Stimulated activated CD8-positive, alpha-beta memory T cell treated with anti-CD3 and anti-CD28 coated beads, Interleukin-7, amount 100 ng/mL, for 48 hours (primary cell): ENCODE measurements around the gene PDE4D.
"Not testable (repeated sequence)": the region's sequence is repeated elsewhere in the genome, so short reads cannot be mapped to it uniquely, and the experiment has no call there.

Source experiments
- DNase-seq, 2 donors: peaks; one replicate each; pipeline ENCODE4 v3.0.0-alpha.2; 2020; ENCODE audit warnings: low read depth in 1 of 2; ENCODE audit errors: extremely low read depth in 1 of 2

Gene PDE4D

DNA sequence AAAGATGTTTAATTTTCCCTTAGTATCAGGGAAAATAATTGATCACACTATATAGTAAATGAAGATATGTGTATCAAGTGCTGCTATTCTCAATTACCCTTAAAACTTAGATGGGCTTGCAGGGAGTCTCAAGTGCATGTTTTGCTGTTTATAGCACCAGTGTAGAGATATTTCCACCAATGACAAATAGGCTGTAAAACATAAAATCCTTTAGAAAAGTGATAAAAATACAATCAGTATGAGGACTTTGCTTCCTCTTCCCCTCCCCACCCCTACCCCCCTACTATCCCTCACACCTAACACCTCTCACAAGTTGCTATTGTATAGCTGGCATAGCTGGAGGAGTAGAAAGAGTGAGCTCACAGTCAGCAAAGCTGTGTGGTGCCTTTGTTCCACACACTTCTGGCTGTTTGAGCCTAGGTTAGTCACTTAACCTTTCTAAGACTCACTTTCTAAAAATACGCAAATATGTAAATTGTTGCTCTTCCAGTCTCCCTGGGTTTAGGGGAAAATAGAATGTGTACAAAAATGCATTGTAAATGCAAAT, 93.1 kb downstream of the PDE4D start:
- no peak for DNase-seq

DNA sequence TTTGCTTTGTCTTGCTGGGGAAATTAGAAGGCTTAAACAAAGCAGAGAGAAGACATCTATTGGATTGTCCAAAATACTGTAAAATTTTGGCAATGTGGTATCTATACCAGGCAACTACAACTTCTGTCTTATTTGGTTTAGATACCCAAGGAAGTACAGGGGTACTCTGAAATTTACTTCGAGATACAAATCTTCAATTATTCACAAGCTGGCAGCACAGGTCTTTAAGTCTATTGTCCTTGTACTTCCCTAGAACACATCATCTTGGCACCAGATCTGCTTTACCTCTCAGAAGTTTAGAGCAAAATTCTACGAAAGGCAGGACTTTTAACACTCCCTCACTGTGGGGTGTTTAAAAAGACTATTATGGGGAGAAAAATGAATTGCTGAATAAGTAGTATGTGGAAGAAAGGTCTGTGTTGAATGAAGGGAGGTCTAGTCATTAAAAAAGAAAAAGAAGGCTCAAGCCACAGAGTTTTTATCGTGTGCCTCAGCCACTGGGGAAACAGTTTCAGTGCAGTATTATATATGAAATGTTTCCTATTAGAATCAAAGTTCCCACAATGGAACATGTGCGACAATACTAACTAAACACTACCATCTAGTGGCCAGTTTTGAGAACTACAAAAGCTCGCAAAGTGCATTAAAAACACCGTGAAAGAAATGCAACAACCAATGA, 93.7 kb downstream of the PDE4D start:
- no peak for DNase-seq

DNA sequence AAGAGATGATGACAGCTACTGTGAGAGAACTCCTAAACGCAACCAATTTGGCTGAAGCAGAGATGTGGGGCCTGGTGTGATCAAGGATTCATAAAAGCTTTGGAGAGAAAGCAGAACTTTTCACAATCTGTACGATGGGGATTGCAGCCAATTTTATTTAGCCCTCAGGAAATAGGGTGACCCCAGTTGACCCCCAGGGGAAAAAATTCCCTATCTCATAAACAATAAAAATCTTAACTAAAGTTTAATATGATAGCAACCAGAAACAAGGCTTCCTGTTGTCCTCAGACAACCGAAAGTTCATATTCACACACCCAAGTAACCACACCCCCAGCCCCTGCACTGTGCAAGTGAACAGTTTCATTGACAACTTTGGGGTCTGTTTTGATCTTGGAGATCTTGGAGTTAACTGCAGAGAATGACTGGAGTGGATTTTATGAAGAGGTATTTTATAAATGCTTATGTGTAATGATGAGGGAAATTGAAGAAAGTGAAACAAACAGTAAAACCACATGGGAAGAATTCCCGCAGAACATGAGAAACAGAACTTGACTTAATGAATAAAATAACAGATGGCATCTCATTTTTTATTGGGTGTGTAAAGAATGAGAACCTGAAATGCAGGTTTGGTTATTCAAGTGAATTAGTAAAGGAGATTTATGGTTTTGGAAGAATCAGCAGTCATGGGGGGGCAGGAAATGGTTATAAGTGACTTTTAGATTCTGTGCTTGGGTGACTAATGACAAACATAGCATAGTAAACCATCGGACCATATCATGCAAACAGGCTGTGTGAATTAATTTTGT, 94.5 kb downstream of the PDE4D start:
- DNase-seq: no peak

DNA sequence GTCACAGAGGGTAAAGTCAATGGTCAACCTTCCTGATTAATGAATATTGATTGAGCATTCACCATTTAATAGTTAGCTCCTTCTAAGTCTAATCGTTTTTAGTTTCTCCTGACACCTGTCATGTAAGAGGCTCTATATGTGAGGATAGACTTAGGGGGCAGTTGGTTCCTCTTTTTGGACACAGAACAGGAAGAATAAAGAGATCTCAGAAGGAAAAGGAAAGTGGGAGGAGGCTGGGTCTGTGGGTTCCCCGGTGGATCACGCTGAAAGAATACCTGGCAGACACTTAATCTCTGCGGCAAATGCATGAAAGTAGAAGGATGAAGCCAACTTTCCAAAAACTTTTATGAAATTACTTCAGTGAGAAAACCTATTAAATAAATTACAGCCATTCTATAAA, 98.4 kb downstream of the PDE4D start:
- DNase-seq: no peak

DNA sequence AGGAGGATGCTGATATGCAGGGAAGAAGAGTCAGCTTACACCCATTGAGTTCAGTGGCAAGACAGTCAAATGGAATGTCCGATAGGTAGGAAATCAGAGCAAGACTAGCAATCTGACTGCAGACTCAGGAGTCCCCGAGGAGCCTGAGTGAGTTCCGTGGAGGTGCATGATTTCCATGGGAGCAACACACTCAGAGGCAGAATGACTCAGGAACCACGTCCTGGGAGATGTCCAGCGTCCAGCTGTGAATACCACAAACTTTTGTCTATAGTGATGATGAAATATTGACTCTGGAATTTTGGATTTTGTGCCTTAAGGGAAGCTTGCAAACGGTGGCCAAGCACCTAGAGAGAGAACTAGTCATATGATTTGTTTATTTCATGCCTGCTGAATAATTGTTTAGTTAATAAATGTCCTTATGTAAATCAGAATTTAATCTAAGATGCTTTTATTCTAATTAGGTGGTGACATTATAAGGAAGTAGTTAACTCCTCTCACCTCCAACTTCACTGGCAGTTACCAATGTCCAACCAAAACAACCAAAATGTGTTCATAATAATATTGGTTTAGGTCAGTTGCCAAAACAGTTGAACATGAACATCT, 100.4 kb downstream of the PDE4D start:
- DNase-seq: no peak

DNA sequence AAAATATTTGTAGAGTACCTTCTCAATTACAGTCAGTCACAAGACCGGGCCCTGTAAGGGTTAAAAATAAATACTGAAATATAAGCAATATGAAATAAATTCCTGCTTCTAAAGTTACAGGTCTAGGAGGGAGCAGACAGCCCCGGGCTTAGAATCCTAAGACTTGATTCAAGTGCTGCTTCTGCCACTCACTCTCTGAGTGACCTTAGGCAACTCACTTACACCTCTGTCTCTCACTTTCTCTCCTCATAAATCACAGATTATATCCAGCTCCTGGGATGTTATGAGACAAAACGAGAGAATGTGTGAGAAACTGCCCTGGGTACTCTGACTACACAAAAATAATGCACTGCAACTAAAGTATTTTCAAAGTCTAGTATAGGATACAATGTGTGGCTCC, 101.9 kb downstream of the PDE4D start:
- DNase-seq: no peak

DNA sequence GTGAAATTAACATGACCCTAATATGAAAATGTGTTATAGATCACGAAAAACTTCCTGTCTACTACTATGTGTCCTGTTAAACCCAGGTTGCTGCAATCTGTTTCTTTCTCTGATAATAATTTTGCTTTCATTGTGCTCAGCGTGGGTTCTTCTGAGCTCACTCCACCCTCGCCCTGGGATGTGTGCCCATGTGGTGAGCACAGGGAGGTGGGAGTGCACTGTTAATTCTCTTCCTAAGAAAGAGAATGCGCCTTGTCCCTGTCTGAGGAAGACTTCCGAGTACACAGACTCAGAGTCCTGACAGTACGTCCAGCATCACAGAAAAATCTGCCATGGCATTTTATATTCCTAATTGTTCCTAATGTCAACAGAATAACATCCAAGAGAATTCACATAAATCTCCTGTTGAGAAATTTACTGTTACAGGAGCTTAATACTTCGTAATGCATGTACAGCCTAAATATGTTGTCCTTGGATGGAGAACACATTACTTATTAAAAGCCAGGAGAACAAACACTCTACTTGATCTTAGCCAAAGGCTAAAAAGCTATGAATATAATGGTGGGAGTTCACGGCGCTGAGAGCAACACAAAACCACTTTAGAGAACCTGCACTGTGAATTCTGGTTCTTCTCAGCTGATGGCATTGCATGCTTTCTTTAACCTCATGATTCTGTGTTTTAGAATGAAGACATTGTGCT, 102.6 kb downstream of the PDE4D start:
- no peak for DNase-seq

DNA sequence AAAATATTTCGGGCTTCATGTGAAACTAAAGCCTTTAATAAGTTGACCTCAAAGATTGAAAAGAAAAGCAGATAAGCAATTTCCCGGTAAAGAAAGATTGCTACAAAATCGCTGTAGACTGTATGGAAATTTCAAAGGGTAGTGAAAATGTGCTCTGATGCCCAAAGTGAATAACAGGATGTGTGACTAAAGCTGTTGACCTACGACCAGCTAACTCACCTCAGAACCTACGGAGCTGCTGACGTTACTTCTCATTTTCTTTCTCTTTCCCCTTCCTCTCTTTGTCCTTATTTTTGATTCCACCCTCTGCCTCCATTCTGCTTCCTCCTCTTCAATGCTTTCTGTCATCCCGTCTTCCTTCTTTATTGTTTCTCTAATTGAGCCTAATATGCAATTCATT, 103.2 kb downstream of the PDE4D start:
- DNase-seq: no peak

DNA sequence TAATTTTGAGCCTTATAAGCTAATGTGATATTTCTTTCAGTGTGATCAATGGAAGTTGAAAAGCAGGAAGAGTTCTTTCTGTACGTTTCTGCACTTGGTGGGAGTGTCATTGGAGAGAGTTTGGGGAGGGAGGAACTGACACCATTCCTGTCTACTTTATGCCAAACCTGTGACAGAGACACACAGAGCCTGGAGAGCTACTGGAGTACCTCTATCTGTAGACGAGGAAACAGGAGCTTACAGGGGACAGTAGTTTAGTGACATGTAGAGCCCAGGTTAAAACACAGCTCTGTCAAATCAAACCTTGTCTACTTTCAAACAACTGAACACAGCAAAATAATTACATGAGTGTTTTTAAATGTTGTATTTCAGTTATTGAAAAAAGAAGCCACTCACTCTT, 103.6 kb downstream of the PDE4D start:
- DNase-seq: no peak

DNA sequence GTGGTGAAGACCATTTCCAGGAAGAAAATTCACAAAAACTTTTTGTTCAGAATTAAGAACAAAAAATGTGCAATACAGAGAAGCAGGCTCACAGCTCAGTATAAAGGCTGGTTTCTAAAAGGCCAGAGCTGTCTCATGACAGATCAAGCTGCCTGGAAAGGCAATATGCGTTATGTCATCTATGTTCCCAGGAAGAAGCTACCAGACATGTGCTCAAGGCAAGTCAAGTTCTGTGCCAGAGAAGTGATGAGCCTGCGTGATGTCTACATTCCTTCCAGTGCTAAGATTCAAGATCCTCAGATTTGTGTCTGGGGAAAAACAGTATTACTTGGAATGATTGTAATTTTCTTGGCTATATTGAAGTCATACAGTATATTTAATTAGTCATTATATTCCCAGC, 104.3 kb downstream of the PDE4D start:
- DNase-seq: no peak

DNA sequence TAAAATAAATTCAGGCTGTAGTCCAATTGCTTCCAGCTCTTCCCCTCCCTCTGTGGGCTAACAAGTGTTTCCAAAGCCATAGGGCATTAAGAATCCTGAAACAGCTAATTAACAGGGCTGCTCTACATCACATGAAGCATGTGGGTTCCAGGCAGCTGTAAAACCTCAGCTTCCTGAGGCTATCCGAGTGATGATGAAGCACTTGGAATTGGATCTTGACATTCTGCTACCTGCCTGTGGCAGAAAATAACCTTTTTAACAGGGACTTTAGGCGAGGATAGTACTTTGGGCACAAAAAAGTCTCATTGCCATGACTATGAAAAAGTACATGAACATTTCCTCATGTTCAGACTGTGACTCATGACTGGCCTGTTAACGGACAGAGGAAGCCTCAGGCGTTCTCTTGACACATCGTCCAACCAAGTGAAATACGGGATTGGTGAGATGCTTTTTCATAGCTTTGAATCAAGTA, 107.2 kb downstream of the PDE4D start:
- no peak for DNase-seq

DNA sequence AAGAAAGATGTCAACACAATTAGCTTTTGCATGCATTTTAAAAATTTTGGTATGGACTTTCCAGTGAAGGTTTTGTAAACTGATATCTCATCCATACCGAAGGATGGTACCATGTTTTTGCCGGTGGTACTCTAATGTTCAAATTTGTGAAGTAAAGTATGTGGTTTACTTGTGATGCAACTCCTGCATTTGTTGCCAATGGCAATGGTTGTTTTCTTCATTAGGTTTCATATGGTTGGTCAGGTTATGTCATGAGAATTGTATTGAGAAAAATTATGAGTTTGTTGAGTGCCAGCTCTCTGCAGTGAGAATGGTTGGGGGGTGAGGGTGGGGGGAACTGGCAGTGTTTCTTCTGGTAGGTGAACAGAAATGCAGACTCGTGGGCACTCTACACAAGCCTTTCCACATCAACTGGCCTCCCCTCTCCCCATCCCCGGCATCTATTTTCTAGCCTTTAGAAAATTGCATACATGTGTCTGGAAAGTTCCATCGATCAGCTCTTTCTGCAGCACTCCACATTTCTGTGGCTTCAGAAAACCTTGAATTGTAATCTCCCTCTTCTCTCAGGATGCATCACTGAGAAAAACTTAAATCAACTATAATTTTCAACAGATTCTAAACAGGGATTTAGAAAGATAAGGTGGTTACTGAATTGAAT, 107.7 kb downstream of the PDE4D start:
- no peak for DNase-seq

DNA sequence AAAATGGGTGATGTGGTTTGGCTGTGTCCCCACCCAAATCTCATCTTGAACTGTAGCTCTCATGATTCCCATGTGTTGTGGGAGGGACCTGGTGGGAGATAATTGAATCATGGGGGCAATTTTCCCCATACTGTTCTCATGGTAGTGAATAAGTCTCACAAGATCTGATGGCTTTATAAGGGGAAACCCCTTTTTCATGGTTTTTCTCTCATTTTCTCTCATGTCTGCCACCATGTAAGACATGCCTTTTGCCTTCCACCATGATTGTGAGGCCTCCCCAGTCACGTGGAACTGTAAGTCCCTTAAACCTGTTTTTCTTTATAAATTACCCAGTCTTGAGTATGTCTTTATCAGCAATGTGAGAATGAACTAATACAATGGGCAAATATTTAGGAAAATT, 108.8 kb downstream of the PDE4D start:
- DNase-seq: not testable (repeated sequence)

DNA sequence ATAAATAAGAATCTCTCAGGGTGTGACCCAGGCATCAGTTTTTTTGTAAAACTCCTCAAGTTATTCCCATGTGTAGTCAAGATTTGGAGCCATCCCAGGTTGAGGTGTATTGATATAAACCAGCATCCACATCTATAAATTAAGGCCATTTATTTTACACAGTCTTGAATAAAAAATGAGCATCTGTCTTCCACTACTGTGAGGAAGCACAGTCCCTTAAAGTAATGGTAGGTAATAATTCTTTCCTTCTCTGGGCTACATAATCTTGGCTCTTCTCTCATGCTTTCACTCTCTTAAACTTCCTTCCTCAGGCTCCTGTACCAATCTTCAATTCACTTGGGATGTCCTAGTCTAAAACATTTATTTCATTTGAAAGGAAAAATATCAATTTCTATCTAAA, 110.3 kb downstream of the PDE4D start:
- DNase-seq: no peak

DNA sequence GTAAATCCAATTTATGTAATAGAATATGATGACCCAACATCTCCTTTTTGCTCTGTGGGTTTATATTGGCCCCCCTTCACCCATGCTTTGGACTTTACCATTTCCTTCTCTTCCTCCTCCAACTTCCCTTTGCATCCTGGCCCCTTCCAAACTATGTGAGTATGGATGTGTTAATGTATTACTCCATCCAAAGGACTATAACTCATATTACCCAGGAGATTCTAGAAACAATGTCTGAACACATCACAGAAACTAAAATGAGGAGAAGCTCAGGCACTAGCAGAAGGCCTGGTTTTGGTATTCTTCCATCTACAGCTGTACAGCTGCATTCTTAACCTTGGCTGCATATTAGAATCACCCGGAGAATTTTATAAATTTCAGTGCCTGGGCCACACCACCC, 110.7 kb downstream of the PDE4D start:
- DNase-seq: no peak

DNA sequence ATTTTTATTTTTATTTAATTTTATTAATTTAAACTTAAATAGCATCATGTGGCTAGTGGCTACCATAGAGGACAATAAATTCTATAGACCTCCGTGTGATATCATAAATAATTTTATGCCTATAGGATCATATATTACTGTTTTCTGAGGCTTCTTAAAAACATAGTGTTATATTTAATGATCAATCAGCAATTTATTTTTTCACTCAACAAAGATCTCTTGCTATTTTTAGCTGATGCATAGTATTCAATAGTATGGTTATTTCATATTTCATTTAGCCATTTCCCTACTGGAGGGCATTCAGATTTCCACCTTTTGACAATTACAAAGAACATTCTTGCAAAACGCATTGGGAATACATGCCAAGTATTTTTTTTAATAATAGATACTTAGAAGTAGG, 114.1 kb downstream of the PDE4D start:
- DNase-seq: no peak

DNA sequence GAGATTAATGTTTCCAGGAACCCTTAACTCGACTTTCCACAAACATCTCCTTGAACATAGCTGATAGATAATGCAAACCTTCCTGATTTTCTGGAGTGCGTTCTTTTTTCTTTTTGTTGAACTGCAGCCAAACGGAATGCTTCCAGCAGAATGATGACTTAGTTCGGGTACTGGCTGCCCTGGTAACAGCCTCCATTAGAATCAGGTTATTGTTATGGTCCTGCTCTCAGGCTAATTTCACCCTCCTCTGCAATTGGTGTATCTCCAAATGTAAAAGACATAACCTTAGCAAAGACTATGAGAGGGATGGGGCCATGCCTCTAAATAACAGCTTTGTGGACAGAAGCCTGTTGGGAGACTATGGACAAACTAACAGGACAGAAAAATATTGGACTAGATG, 116.5 kb downstream of the PDE4D start:
- DNase-seq: no peak

DNA sequence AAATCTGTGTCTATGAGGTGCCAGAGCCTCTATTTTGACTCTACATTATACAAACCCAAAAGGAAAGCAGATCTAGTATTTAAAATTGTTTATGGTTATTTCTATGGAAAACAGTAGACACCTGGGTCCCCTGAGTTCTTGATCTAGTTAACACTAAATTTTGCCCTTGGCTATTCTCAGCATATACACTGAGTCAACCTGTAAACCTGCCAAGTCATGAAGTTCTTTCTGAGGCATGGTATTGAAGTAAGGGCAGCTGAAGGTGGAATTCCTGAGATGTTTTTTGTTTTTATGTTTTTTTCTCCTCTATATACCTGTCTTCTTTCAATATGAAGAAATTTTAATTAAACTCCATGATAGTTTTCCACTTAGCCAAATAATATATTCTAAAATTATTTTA, 120.2 kb downstream of the PDE4D start:
- DNase-seq: no peak

DNA sequence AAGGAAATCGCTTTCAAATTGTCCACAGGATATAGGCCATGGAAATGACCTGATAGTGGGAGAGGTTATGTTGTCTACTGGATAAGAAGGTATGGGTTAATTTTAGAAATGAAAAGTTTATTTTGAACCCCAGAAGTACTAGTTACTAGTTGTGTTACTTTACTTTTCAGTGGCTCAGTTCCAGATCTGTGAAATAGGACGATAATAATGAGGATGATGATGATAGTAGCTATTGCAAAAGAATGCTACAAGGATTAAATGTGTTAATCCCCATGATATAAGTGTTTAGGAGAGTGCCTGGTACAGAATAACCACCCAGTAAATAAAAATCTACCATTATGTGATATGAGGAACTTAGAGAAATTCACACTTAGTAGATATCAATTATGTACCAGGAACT, 120.8 kb downstream of the PDE4D start:
- DNase-seq: no peak

DNA sequence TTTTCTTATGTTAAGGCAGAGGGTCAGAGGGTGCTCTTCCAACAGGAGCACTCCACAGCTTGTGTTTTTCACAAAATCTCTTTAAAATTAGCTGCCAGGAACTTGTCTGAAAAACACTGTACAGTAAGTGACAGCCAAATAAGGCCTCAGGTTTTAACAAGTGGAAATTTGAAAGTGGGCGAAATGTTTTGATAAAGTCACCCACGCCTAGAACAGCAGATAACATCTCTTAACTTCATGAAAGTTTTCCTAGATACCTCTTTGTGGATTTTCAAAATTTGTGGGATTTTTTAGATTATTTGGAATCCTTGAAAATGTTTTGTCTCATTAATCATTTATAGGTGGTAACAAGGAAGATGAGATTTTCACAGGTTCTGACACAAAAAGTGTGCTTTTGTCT, 121.3 kb downstream of the PDE4D start:
- DNase-seq: no peak

DNA sequence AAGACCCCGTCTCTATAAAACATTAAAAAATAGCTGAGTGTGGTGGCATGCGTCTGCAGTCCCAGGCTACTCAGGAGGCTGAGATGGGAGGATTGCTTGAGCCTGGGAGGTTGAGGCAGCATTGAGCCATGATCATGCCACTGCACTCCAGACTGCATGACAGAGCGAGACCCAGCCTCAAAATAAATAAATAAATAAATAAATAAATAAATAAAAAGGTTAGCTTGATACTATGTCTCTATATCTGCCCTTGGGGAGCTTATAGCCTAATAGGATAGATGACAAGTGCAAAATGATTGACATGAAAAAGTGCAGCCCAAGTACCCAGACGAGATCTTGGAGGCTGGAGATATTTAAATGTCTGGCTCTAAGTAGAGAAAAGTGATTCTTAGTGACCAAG, 122.6 kb downstream of the PDE4D start:
- no peak for DNase-seq
